ENCODE measurements around the gene PNPLA7.

Gene PNPLA7

DNA sequence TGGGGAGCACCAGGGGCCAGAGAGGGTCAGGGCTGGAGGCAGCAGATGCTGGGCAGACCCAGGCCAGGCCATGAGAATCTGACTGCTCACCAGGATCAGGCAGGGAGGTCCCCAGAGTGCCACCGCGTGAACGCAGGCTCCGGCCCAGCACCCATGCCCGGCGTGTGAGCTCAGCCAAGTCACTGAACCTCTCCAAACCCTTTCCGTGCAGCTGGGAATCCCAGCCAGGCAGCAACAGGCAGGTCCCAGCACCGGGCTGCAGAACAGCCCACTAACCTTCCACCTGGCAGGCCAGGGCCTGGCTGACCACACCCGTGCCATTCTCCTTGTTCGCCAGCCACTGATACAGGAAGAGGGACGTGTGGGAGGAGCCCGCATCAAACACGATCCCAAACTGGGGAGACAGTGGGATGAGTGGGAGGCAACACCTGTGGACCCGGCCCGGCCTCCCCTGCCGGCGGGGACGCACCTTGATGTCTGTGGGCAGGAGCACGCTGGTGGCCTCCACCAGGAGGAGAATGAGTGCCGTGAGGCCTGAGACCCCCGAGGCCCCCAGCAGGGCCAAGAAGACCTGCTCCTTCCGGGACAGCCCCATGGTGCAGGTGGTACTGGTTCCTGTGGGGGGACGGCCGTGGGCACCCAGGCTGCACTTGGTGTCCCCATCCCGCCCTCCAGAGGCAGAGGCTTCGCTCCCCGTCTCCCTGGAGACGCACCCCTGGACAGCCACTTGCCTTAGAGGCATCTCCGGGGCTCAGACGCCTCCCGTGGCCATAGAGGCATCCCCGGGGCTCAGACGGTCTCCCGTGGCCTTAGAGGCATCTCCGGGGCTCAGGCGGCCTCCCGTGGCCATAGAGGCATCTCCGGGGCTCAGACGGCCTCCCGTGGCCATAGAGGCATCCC is 112.3 kb downstream of the PNPLA7 start:
- POLR2A ChIA-PET (ENCODE audit: low non-redundant PET), result no interaction called here
- no peak for DNase-seq (ENCODE audit: low spot score)
- H3K27ac ChIP-seq, result peak overlapping the region; percentile 84
- CTCF ChIA-PET, result interaction anchor here (1.8 kb wide), 1 partner anchor 8 kb away, joined by 10 read pairs; no protein-coding TSS in a partner anchor
- TF ChIP-seq, protein P1, sequence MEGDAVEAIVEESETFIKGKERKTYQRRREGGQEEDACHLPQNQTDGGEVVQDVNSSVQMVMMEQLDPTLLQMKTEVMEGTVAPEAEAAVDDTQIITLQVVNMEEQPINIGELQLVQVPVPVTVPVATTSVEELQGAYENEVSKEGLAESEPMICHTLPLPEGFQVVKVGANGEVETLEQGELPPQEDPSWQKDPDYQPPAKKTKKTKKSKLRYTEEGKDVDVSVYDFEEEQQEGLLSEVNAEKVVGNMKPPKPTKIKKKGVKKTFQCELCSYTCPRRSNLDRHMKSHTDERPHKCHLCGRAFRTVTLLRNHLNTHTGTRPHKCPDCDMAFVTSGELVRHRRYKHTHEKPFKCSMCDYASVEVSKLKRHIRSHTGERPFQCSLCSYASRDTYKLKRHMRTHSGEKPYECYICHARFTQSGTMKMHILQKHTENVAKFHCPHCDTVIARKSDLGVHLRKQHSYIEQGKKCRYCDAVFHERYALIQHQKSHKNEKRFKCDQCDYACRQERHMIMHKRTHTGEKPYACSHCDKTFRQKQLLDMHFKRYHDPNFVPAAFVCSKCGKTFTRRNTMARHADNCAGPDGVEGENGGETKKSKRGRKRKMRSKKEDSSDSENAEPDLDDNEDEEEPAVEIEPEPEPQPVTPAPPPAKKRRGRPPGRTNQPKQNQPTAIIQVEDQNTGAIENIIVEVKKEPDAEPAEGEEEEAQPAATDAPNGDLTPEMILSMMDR (conservative IDR thresholded peaks at IDR 0.05; ENCODE audit: low read depth), result no peak

DNA sequence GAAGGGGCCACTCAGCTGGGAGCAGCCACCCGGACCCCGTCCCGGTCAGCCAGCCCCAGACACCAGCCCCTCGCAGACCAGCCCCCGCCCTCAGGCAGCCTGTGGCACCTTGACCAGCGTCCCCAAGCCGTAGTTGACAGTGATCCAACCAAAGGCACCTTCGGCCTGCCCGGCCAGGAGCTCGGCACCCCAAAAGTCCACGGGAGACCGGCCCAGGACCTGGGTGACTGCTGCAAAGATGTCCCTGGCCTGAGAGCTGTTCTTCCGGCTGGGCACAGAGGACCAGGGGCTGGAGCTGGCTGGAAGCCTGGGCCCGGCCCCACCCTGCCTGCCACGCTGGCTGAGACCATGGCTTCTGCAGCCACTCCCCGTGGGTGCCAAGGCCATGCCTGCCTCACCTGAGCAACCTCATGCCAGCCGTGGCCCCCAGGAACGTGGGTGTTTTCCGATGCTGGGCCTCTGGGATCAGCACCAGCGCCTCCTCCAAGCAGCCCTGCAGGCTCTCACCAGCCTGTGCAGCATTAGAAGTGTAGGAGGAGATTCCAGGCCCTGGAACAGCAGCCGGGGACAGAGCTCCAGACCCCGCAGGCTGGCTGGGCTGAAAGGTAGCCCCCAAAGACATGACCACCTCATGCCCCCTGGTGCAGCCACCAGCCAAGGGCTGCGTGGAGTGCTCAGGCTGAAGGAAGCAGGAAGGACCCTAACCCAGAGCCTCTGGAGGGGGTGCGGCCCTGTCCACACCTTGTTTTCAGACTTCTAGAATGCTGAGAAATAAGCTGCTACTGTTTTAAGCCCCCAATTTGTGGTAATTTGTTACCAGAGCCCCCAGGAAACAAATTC is 113.2 kb downstream of the PNPLA7 start:
- H3K27ac ChIP-seq, result peak overlapping the region; percentile 84
- no peak for DNase-seq (ENCODE audit: low spot score)
- TF ChIP-seq, protein P1 (conservative IDR thresholded peaks at IDR 0.05; ENCODE audit: low read depth), result no peak
- ChIA-PET POLR2A (ENCODE audit: low non-redundant PET) (interaction anchor here (0.6 kb wide), 1 partner anchor 31 kb away, joined by 5 read pairs; no protein-coding TSS in a partner anchor), CTCF (interaction anchor here (0.6 to 1.8 kb wide), 3 partner anchors 9 to 155 kb away, joined by 3 to 10 read pairs (median 3); partner anchors contain the start of gene NRARP)

DNA sequence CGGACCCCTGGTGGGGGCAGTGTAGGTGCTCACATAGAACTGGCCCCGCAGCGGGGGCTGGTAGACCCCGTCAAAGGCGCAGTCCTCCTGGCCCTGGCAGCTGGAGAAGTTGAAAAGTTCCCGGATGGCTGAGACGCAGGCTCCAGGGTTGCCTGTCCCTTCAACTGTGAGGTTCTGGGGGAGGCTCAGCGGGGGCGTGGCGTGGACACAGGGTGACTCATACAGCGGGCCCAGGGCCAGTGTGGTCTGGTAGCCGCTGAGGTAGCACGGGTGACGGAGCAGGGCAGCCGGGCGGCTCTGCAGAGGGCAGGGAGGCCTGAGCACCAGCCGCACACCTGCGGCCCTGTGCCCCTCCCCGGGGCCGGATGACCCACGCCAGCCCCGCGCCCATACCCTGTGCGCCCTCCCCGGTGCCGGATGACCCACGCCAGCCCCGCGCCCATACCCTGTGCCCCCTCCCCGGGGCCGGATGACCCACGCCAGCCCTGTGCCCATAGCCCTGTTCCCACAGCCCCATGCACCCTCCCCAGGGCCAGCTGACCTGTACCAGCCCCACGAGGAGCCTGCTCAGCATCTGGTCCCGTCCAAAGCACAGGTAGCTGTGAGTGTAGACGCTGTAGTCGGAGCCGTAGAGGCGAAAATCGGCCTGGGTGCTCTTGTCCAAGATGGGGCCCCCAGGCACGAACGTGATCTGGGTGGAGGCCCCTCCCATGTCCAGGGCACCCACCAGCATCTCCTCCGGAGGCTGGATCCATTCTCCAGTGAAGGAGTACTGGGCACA is 114.0 kb downstream of the PNPLA7 start:
- POLR2A ChIA-PET (ENCODE audit: low non-redundant PET), result no interaction called here
- peak; percentile 96 for DNase-seq (ENCODE audit: low spot score)
- TF ChIP-seq, protein P1 (conservative IDR thresholded peaks at IDR 0.05; ENCODE audit: low read depth), result no peak
- H3K27ac ChIP-seq, result peak overlapping the region; percentile 84
- CTCF ChIA-PET, result interaction anchor here (0.6 to 1.8 kb wide), 6 partner anchors 9 to 1210 kb away, joined by 3 to 10 read pairs (median 4); partner anchors contain the start of gene NRARP

DNA sequence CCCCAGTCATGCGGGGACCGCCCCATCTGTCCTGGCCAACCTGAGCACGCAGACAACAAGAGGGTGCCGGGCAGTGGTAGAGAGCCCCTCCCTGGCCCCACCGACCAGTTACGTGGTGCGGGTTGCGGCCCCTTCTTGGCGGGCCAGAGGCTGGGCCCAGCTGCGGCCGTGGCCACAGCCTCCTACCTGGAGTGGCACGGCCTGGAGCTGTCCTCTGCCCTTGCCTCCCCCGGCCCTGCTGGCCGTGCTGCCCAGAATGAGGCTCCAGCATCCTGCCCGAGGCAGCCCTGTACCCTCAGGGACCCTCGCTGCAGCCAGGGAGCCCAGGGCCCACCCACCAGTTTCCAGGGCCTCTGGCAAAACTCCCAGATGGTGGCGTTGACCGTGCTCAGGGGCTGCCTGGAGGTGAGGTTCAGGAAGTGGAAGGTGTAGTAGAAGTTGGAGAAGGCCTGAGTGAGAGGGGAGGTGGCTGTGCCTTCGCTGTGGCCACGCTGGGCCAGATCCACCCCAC is 114.8 kb downstream of the PNPLA7 start:
- TF ChIP-seq, protein P1 (conservative IDR thresholded peaks at IDR 0.05; ENCODE audit: low read depth), result no peak
- ChIA-PET POLR2A (ENCODE audit: low non-redundant PET) (no interaction called here), CTCF (interaction anchor here (0.6 kb wide), 2 partner anchors 10 to 174 kb away, joined by 4 read pairs; no protein-coding TSS in a partner anchor)
- no peak for DNase-seq (ENCODE audit: low spot score)
- H3K27ac ChIP-seq, result peak overlapping the region; percentile 84

DNA sequence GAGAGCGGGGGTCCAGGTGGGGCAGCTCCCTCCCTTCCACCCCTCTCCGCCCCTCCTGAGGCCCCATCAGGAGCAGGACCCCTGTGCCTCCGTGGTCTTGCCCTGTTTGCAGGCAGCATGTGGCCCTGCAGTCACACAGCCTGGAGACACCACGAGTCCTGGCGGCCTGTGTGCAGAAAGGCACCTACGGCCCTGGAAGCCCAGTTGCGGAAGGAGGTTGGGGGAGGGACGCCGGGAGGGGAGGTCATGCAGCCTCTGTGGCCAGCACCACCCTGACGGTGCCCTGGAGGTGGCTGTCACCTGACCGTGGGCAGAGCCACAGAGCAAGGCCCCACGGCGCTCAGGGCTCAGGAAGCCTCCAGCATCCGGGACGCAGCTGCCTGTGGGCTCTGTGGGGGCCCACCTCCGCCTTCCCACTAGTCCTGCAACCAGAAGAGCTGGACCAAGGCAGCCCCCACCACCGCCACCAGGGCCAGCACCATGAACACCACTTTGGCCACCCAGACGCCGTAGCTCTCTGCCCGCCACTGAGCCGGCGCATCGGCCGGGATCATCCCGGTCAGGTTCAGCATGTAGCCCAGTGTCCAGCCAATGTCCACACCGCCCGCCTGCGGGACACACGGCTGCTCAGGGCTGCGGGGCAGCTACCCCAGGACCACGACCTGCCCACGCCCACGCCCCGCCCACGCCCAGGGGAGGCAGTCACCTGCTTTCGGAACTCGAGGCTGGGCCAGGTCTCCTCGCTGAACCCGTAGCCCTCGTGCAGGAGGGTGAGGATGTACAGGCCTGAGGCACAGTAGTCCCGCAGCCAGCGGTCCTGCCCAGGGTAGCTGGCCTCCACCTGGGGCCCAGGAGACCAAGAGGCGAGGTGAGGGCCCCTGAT is 115.5 kb downstream of the PNPLA7 start:
- ChIA-PET CTCF (interaction anchor here (0.6 kb wide), 1 partner anchor 220 kb away, joined by 3 read pairs; no protein-coding TSS in a partner anchor), POLR2A (ENCODE audit: low non-redundant PET) (no interaction called here)
- TF ChIP-seq, protein P1 (conservative IDR thresholded peaks at IDR 0.05; ENCODE audit: low read depth), result no peak
- no peak for DNase-seq (ENCODE audit: low spot score)
- H3K27ac ChIP-seq, result peak overlapping the region; percentile 84

Data from RWPE1 (cell line).